Osteoblast (primary cell): ENCODE results near the gene XYLT2. TPM values are rescaled to one million over a fixed set of nuclear protein-coding genes. Genes with fewer than 3 reads are reported as not detected.

ENCODE experiments used
- DNase-seq: peaks from one replicate; pipeline ENCODE4 v3.0.0; 2011; ENCODE audit warnings: low spot score, mixed read lengths; ENCODE audit not compliant: insufficient read length; ENCODE audit errors: missing footprints
- H2AFZ ChIP-seq: 2 replicates; pipeline ENCODE4 v1.6.0; 2011; ENCODE audit warnings: mild to moderate bottlenecking, low read length
- H3K27ac ChIP-seq: 2 replicates; pipeline ENCODE4 v1.5.1; 2011; ENCODE audit warnings: mild to moderate bottlenecking, low read depth, low read length, moderate library complexity
- H3K27me3 ChIP-seq: 2 replicates; pipeline ENCODE4 v1.6.0; 2012; ENCODE audit warnings: mild to moderate bottlenecking, control low read depth, inconsistent platforms, low read length, moderate library complexity; ENCODE audit not compliant: insufficient read depth
- H3K36me3 ChIP-seq: 2 replicates; pipeline ENCODE4 v1.5.1; 2011; ENCODE audit warnings: mild to moderate bottlenecking, low read length, control low read depth, moderate library complexity; ENCODE audit not compliant: insufficient read depth
- H3K4me1 ChIP-seq: 2 replicates; pipeline ENCODE4 v1.5.1; 2011; ENCODE audit warnings: mild to moderate bottlenecking, low read length, control low read depth, moderate library complexity; ENCODE audit not compliant: insufficient read depth
- H3K4me2 ChIP-seq: 2 replicates; pipeline ENCODE4 v1.6.0; 2011; ENCODE audit warnings: mild to moderate bottlenecking, low read length; ENCODE audit not compliant: insufficient read depth
- H3K4me3 ChIP-seq: fragments of 200-600 bp; sonication (generic); 3 replicates; pipeline ENCODE4 v1.5.1; 2012; ENCODE audit warnings: mild to moderate bottlenecking, low read length, inconsistent platforms; ENCODE audit not compliant: insufficient read depth
- H3K79me2 ChIP-seq: 2 replicates; pipeline ENCODE4 v1.6.0; 2012; ENCODE audit warnings: mild to moderate bottlenecking, low read length, control low read depth, inconsistent platforms; ENCODE audit not compliant: insufficient read depth
- H3K9me3 ChIP-seq: 2 replicates; pipeline ENCODE4 v1.5.1; 2011; ENCODE audit warnings: low read depth, low read length, control low read depth
- H4K20me1 ChIP-seq: 2 replicates; pipeline ENCODE4 v1.6.0; 2012; ENCODE audit warnings: mild to moderate bottlenecking, low read length, control low read depth; ENCODE audit not compliant: insufficient read depth
- CTCF ChIP-seq: IDR thresholded peaks from 2 replicates; pipeline ENCODE4 v1.5.1; 2011; ENCODE audit warnings: mild to moderate bottlenecking, low read depth, low read length, moderate library complexity; ENCODE audit errors: extremely low read depth
- total RNA-seq: library from RNA; depleted of rRNA; stranded (reverse); fragments of >200 nt; gene quantifications from 2 replicates; pipeline ENCODE4 v1.2.3, GENCODE V29; 2012

XYLT2 gene
- total RNA-seq, 1 donor = 40.5 TPM

GRCh38 chr17:50380369-50381259 lies 34.7 kb downstream of the XYLT2 start:
- Histone ChIP-seq H3K9me3 (no peaks in the 10 kb centered on the region), H3K4me1 (peaks cover 5% of the 10 kb centered on the region), H4K20me1 (peaks cover 19% of the 10 kb centered on the region), H3K36me3 (peaks cover 60% of the 10 kb centered on the region), H3K4me2 (no peak overlapping the region), H3K27ac (no peak overlapping the region), H2AFZ (no peak overlapping the region), H3K79me2 (peaks cover 3% of the 10 kb centered on the region), H3K4me3 (no peak overlapping the region), H3K27me3 (no peaks in the 10 kb centered on the region)
- no peak for DNase-seq
- TF ChIP-seq CTCF = peak; percentile 13

- Histone ChIP-seq H3K9me3 (no peaks in the 10 kb centered on the region), H4K20me1 (peaks cover 23% of the 10 kb centered on the region), H2AFZ (no peak overlapping the region), H3K4me3 (no peak overlapping the region), H3K36me3 (peaks cover 67% of the 10 kb centered on the region), H3K79me2 (peaks cover 3% of the 10 kb centered on the region), H3K4me1 (peaks cover 5% of the 10 kb centered on the region), H3K4me2 (no peak overlapping the region), H3K27ac (no peak overlapping the region), H3K27me3 (no peaks in the 10 kb centered on the region)
- no peak for TF ChIP-seq CTCF
- no peak for DNase-seq
These were observed 35.4 kb downstream of the XYLT2 start for GRCh38 chr17:50381260-50381815.

GRCh38 chr17:50381920-50382319 lies 36.0 kb downstream of the XYLT2 start:
- no peaks in the 10 kb centered on the region for H3K9me3 ChIP-seq
- H3K4me3 ChIP-seq = no peak overlapping the region
- H3K27me3 ChIP-seq = no peaks in the 10 kb centered on the region
- H3K4me1 ChIP-seq = peaks cover 5% of the 10 kb centered on the region
- peaks cover 73% of the 10 kb centered on the region for H3K36me3 ChIP-seq
- no peak overlapping the region for H2AFZ ChIP-seq
- H3K27ac ChIP-seq = no peak overlapping the region
- peaks cover 6% of the 10 kb centered on the region for H3K79me2 ChIP-seq
- no peak for TF ChIP-seq CTCF
- H4K20me1 ChIP-seq = peaks cover 28% of the 10 kb centered on the region
- no peak overlapping the region for H3K4me2 ChIP-seq
- no peak for DNase-seq

- H3K4me1 ChIP-seq = peaks cover 5% of the 10 kb centered on the region
- no peak for DNase-seq
- peaks cover 34% of the 10 kb centered on the region for H4K20me1 ChIP-seq
- H3K27me3 ChIP-seq = no peaks in the 10 kb centered on the region
- TF ChIP-seq CTCF = no peak
- H3K27ac ChIP-seq = no peak overlapping the region
- H3K4me2 ChIP-seq = no peak overlapping the region
- no peak overlapping the region for H2AFZ ChIP-seq
- peaks cover 14% of the 10 kb centered on the region for H3K79me2 ChIP-seq
- H3K9me3 ChIP-seq = no peaks in the 10 kb centered on the region
- H3K4me3 ChIP-seq = no peak overlapping the region
- H3K36me3 ChIP-seq = peaks cover 83% of the 10 kb centered on the region
These were observed 37.0 kb downstream of the XYLT2 start for GRCh38 chr17:50382931-50383330.
